HepG2 (cell line): Measurements from ENCODE around the gene KMT2A. TPM values are rescaled to one million over a fixed set of nuclear protein-coding genes. Genes with fewer than 3 reads are reported as not detected.

Source experiments
- AHR ChIP-seq: IDR thresholded peaks from 2 replicates; pipeline ENCODE4 v1.6.1; 2018; ENCODE audit warnings: missing genetic modification reagents, missing compliant biosample characterization
- BRCA1 ChIP-seq: sonication (generic); formaldehyde crosslinking; IDR thresholded peaks from 2 replicates; pipeline ENCODE4 v1.4.0; 2020; ENCODE audit warnings: missing genetic modification reagents
- GPN1 ChIP-seq: sonication (generic); formaldehyde crosslinking; IDR thresholded peaks from 2 replicates; pipeline ENCODE4 v1.5.1; 2020; ENCODE audit warnings: missing genetic modification reagents, borderline replicate concordance
- GTF3A ChIP-seq: sonication (generic); formaldehyde crosslinking; conservative IDR thresholded peaks from 2 replicates; pipeline ENCODE4 v1.4.0; 2020; ENCODE audit warnings: mild to moderate bottlenecking, missing genetic modification reagents
- HIVEP1 ChIP-seq: sonication (generic); formaldehyde crosslinking; IDR thresholded peaks from 2 replicates; pipeline ENCODE4 v1.4.0; 2020; ENCODE audit warnings: mild to moderate bottlenecking, missing genetic modification reagents
- MAFF ChIP-seq: IDR thresholded peaks from 2 replicates; pipeline ENCODE4 v1.6.1; 2011; ENCODE audit warnings: low read depth, low read length, improper control_type of control experiment
- MAFK ChIP-seq, 2 experiments: IDR thresholded peaks in 1 of 2; conservative IDR thresholded peaks in 1 of 2; 2 replicates each; pipeline ENCODE4 v1.6.1; 2011; ENCODE audit warnings: improper control_type of control experiment in 2 of 2, low read length in 2 of 2
- POLR2A ChIP-seq, 2 experiments: IDR thresholded peaks; 2 replicates each; pipeline ENCODE4 v1.6.1; 2011; ENCODE audit warnings: low read depth in 2 of 2, low read length in 2 of 2, mild to moderate bottlenecking in 1 of 2, moderate library complexity in 1 of 2; ENCODE audit not compliant: insufficient read depth in 1 of 2
- U2AF2 ChIP-seq: fragments of 200-400 bp; formaldehyde crosslinking; IDR thresholded peaks from 2 replicates; pipeline ENCODE4 v1.6.1; 2017; ENCODE audit warnings: low read depth, mild to moderate bottlenecking, low read length
- ZFP1 ChIP-seq: IDR thresholded peaks from 2 replicates; pipeline ENCODE4 v1.6.1; 2016
- ZNF232 ChIP-seq: sonication (generic); formaldehyde crosslinking; IDR thresholded peaks from 2 replicates; pipeline ENCODE4 v1.4.0; 2020; ENCODE audit warnings: missing genetic modification reagents, borderline replicate concordance
- ZNF234 ChIP-seq: sonication (generic); formaldehyde crosslinking; conservative IDR thresholded peaks from 2 replicates; pipeline ENCODE4 v1.5.1; 2020; ENCODE audit warnings: mild to moderate bottlenecking, missing genetic modification reagents
- ZNF382 ChIP-seq: sonication (generic); formaldehyde crosslinking; IDR thresholded peaks from 2 replicates; pipeline ENCODE4 v1.5.0; 2020; ENCODE audit warnings: missing genetic modification reagents, mild to moderate bottlenecking, borderline replicate concordance
- ZNF572 ChIP-seq: sonication (generic); formaldehyde crosslinking; IDR thresholded peaks from 2 replicates; pipeline ENCODE4 v1.5.1; 2020; ENCODE audit warnings: mild to moderate bottlenecking, missing genetic modification reagents
- ZNF614 ChIP-seq: IDR thresholded peaks from 2 replicates; pipeline ENCODE4 v1.6.1; 2018; ENCODE audit warnings: missing biosample characterization, missing genetic modification reagents, inconsistent platforms, borderline replicate concordance
- polyA plus RNA-seq, 8 experiments: library from polyadenylated mRNA; depleted of rRNA in 3 of 8; stranded (reverse) in 7 of 8; unstranded in 1 of 8; fragments of >200 nt; fragmentation: Illumina TruSeq in 4 of 8; extraction: Trizol in 4 of 8; gene quantifications; 2 replicates each; pipeline versions ENCODE4 v1.2.1 to v1.2.3, GENCODE V29; 2011 to 2016; ENCODE audit warnings: low read depth in 4 of 8, missing spikeins in 1 of 8, mixed read lengths in 1 of 8; ENCODE audit not compliant: insufficient read depth in 1 of 8
- total RNA-seq, 5 experiments: library from RNA; depleted of rRNA; stranded (reverse); fragments of >200 nt; fragmentation: Illumina TruSeq; extraction: Trizol; gene quantifications; 2 replicates each; pipeline ENCODE4 v1.2.3, GENCODE V29; 2016; ENCODE audit warnings: low read depth in 1 of 5
- TF ChIP-seq, protein P1 (sequence below): sonication (generic); formaldehyde crosslinking; IDR thresholded peaks from 2 replicates; pipeline ENCODE4 v1.4.0; 2020; ENCODE audit warnings: missing genetic modification reagents, borderline replicate concordance

Gene KMT2A
- total and polyA plus RNA-seq, 2 of the 13 experiments (the other 11 are each of a cell fraction or from before 2014, with no cell fraction given): 12.4 to 20.0 TPM

- TF ChIP-seq, protein P1, sequence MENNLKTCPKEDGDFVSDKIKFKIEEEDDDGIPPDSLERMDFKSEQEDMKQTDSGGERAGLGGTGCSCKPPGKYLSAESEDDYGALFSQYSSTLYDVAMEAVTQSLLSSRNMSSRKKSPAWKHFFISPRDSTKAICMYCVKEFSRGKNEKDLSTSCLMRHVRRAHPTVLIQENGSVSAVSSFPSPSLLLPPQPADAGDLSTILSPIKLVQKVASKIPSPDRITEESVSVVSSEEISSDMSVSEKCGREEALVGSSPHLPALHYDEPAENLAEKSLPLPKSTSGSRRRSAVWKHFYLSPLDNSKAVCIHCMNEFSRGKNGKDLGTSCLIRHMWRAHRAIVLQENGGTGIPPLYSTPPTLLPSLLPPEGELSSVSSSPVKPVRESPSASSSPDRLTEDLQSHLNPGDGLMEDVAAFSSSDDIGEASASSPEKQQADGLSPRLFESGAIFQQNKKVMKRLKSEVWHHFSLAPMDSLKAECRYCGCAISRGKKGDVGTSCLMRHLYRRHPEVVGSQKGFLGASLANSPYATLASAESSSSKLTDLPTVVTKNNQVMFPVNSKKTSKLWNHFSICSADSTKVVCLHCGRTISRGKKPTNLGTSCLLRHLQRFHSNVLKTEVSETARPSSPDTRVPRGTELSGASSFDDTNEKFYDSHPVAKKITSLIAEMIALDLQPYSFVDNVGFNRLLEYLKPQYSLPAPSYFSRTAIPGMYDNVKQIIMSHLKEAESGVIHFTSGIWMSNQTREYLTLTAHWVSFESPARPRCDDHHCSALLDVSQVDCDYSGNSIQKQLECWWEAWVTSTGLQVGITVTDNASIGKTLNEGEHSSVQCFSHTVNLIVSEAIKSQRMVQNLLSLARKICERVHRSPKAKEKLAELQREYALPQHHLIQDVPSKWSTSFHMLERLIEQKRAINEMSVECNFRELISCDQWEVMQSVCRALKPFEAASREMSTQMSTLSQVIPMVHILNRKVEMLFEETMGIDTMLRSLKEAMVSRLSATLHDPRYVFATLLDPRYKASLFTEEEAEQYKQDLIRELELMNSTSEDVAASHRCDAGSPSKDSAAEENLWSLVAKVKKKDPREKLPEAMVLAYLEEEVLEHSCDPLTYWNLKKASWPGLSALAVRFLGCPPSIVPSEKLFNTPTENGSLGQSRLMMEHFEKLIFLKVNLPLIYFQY: no peak
- peak; percentile 64 for TF ChIP-seq MAFF
- TF ChIP-seq AHR (CRISPR knock-in tag): no peak
- TF ChIP-seq POLR2A (IDR thresholded peaks at IDR 0.05; ENCODE audit: insufficient read depth in 1 of 2, low read depth in 2 of 2, low read length in 2 of 2): peak in 1 of 2 experiments; percentile 30; a peak in 1 of 4 replicates
- TF ChIP-seq ZNF572 (CRISPR knock-in tag): no peak
- TF ChIP-seq HIVEP1: no peak
- TF ChIP-seq ZNF614 (CRISPR knock-in tag): no peak
- TF ChIP-seq GTF3A (CRISPR knock-in tag): no peak
- TF ChIP-seq GPN1 (CRISPR knock-in tag): no peak
- TF ChIP-seq ZNF382 (CRISPR knock-in tag): no peak
- no peak for TF ChIP-seq BRCA1 (CRISPR knock-in tag)
- TF ChIP-seq U2AF2: no peak
- peak; percentile 58 to 76 for TF ChIP-seq MAFK (conservative IDR thresholded peaks at IDR 0.05 in 1 of 2, IDR thresholded peaks at IDR 0.05 in 1 of 2; ENCODE audit: low read length in 2 of 2)
- no peak for TF ChIP-seq ZNF234 (CRISPR knock-in tag)
- TF ChIP-seq ZNF232: no peak
- no peak for TF ChIP-seq ZFP1 (CRISPR knock-in tag)
- TF ChIP-seq, all 625 proteins: peak for 7
These were observed 136.8 kb downstream of the KMT2A start (continued) for GRCh38 chr11:118572981-118573550.
